Activated naive CD8-positive, alpha-beta T cell treated with anti-CD3 and anti-CD28 coated beads for 36 hours (primary cell): ENCODE results near the gene DNM1L. TPM values are rescaled to one million over a fixed set of nuclear protein-coding genes. Genes with fewer than 3 reads are reported as not detected.

ENCODE experiments used
- DNase-seq: peaks from one replicate; pipeline ENCODE4 v3.0.0; 2021
- H3K27ac Mint-ChIP-seq: one replicate; pipeline ENCODE4 v1.8.0; 2022; ENCODE audit warnings: mild to moderate bottlenecking, moderate library complexity, mixed read lengths
- H3K27me3 Mint-ChIP-seq: one replicate; pipeline ENCODE4 v1.8.0; 2022; ENCODE audit warnings: mild to moderate bottlenecking, mixed read lengths
- H3K36me3 Mint-ChIP-seq: one replicate; pipeline ENCODE4 v1.8.0; 2021; ENCODE audit warnings: mild to moderate bottlenecking, mixed read lengths
- H3K4me1 Mint-ChIP-seq: one replicate; pipeline ENCODE4 v1.8.0; 2021; ENCODE audit warnings: mixed read lengths
- H3K4me3 Mint-ChIP-seq: one replicate; pipeline ENCODE4 v1.8.0; 2022; ENCODE audit warnings: mild to moderate bottlenecking, moderate library complexity, mixed read lengths
- H3K9me3 Mint-ChIP-seq: one replicate; pipeline ENCODE4 v1.8.0; 2022; ENCODE audit warnings: mixed read lengths
- total RNA-seq, 2 experiments: library from RNA; stranded (reverse); gene quantifications; one replicate each; pipeline ENCODE4 v1.2.3, GENCODE V29; 2021

DNM1L gene
- total RNA-seq, 2 experiments from 2014 or later, result 60.4 to 66.1 TPM

DNA sequence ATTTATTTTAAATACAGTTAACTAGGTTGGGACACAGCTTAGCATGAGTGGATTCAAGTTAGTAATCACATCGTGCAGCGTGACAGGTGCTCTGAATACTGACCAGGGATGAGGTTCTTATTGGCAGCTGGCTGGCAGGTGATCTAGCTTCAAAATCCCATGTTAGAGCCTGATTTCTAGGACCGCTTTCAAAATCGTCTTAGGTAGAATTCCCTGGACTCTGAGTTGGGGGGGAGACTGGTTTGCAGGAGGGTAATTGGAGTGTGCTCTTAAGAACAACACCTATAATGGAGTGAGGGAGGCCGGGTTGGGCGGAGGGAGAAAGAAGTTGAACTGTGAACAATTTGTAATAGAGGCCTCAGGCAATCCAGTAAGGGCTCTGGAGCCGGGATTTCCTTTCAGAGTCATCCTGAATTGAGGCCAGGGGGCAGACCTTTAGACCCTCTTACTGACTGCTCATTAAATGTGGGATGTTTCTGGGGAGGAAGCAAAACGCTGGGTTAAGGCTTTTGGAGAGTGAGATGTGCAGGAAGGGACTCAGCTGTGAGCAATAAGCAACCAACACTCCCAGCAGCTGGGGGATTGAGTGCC lies 77.5 kb downstream of the DNM1L start:
- H3K9me3 Mint-ChIP-seq, result no peaks in the 10 kb centered on the region
- peaks cover 20% of the 10 kb centered on the region for H3K4me1 Mint-ChIP-seq
- peaks cover 15% of the 10 kb centered on the region for H3K36me3 Mint-ChIP-seq
- peak overlapping the region; percentile 89 for H3K4me3 Mint-ChIP-seq
- no peak for DNase-seq
- H3K27me3 Mint-ChIP-seq, result no peaks in the 10 kb centered on the region
- H3K27ac Mint-ChIP-seq, result no peak overlapping the region

DNA sequence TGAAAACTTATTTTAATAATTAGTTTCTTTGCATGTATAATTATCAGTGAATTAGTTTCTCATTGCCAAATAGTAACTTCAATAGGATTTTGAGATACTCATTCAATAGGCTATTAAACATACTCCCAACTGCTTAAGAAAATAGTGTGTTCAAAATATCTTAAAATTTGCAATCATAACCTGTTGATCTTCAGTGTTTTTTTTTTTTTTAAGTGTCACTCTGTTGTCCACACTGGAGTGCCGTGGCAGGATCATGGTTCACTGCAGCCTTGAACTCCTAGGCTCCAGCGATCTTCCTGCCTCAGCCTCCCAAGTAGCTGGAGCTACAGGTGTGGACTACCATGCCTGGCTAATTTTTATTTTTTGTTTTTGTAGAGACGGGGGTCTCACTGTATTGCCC lies 78.1 kb downstream of the DNM1L start:
- Mint-ChIP-seq H3K4me1 (peaks cover 20% of the 10 kb centered on the region), H3K36me3 (peaks cover 15% of the 10 kb centered on the region), H3K9me3 (no peaks in the 10 kb centered on the region), H3K27ac (no peak overlapping the region), H3K4me3 (no peak overlapping the region), H3K27me3 (no peaks in the 10 kb centered on the region)
- DNase-seq, result no peak

DNA sequence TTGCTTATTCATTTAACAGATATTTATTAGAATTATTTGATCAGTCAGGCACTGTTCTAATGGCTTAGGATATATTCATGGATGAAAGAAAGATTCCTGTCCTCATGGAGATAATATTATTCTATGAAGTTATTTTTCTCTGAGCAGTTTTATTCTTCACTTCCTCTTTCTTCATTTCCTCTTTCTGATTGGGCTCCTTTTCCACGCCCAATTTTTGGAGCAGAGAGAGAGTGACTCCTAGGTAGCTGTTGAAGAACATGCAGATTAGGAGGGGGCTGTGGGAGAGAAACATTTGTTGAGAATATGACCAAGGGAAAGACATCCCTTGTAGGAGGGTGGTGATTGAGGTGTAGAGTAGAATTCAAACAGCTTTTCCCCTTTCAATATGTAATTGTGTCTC lies 82.6 kb downstream of the DNM1L start:
- Mint-ChIP-seq H3K4me1 (no peaks in the 10 kb centered on the region), H3K9me3 (no peaks in the 10 kb centered on the region), H3K27ac (no peak overlapping the region), H3K4me3 (no peak overlapping the region), H3K36me3 (no peaks in the 10 kb centered on the region), H3K27me3 (no peaks in the 10 kb centered on the region)
- DNase-seq, result no peak

DNA sequence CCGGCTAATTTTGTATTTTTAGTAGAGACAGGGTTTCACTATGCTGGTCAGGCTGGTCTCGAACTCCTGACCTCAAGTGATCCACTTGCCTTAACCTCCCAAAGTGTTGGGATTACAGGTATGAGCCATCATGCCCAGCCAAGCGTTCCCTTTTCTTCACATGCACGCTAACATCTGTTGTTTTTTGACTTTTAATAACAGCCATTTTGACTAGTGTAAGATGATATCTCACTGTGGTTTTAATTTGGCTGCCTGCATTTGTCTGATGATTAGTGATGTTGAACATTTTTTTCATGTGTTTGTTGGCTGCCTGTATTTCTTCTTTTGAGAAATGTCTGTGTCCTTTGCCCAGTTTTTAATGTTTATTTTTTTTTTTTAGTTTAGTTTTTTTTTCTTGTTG lies 86.8 kb downstream of the DNM1L start:
- Mint-ChIP-seq H3K9me3 (no peaks in the 10 kb centered on the region), H3K27ac (no peak overlapping the region), H3K27me3 (peaks cover 7% of the 10 kb centered on the region), H3K4me1 (no peaks in the 10 kb centered on the region), H3K4me3 (no peak overlapping the region), H3K36me3 (no peaks in the 10 kb centered on the region)
- DNase-seq, result no peak

DNA sequence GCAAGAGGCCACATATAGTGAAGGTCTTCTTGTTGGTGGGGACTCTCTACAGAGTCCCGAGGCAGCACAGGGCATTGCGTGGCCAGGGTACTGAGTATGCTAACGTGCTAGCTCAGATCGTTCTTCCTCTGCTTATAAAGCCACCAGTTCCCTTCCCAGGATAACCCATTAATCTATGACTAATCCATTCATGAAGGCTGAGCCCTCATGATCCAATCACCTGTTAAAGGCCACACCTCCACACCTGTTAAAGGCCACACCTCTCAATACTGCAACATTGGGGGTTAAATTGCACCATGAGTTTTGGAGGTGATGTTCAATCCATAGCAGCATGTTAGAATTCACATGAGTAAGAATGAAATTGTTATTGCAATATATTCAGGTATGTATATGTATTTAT lies 89.4 kb downstream of the DNM1L start:
- Mint-ChIP-seq H3K36me3 (no peaks in the 10 kb centered on the region), H3K9me3 (no peaks in the 10 kb centered on the region), H3K4me1 (no peaks in the 10 kb centered on the region), H3K27ac (no peak overlapping the region), H3K4me3 (no peak overlapping the region), H3K27me3 (peaks cover 15% of the 10 kb centered on the region)
- DNase-seq, result no peak

DNA sequence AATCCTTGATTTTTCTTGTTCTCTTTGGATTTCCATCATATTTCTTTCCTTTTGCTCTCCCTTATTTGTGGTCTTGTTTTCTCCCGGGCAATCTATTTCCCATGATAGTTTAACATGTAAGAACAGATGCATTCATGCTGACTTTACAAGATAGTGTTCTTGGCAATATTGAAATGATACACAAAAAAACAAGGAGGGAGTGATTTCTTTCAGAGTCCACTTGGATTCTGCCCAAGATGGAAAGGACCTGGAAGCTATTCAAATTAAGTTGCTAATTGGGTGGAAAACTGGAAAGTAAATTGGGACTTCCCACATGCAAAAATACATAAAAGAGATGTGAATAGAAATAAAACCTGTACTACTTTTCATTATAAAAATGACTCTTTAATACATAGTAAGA lies 91.0 kb downstream of the DNM1L start:
- no peak for DNase-seq
- no peaks in the 10 kb centered on the region for H3K4me1 Mint-ChIP-seq
- no peak overlapping the region for H3K4me3 Mint-ChIP-seq
- H3K9me3 Mint-ChIP-seq, result no peaks in the 10 kb centered on the region
- H3K27ac Mint-ChIP-seq, result no peak overlapping the region
- peaks cover 20% of the 10 kb centered on the region for H3K27me3 Mint-ChIP-seq
- H3K36me3 Mint-ChIP-seq, result no peaks in the 10 kb centered on the region

DNA sequence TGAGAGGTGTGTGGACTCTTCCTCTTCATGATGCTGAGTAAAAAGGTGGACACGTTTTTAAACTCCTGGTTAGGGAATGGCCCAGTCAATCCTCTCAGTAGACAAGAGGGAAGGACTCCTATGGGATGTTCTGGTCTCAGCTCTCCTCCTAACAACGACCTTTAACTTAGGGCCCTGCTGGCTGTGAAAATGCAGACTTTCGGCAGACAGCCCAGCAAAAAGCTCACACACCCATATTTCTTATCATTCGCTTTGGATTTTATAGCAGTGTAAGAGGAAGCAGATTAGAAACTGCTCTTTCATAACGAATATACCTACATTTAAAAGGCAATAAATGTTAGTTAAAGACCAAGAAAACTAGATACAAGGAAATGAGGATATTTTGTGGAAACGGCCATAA lies 94.6 kb downstream of the DNM1L start:
- H3K27me3 Mint-ChIP-seq, result peaks cover 13% of the 10 kb centered on the region
- no peak overlapping the region for H3K4me3 Mint-ChIP-seq
- no peaks in the 10 kb centered on the region for H3K4me1 Mint-ChIP-seq
- H3K9me3 Mint-ChIP-seq, result no peaks in the 10 kb centered on the region
- H3K27ac Mint-ChIP-seq, result no peak overlapping the region
- no peak for DNase-seq
- no peaks in the 10 kb centered on the region for H3K36me3 Mint-ChIP-seq

DNA sequence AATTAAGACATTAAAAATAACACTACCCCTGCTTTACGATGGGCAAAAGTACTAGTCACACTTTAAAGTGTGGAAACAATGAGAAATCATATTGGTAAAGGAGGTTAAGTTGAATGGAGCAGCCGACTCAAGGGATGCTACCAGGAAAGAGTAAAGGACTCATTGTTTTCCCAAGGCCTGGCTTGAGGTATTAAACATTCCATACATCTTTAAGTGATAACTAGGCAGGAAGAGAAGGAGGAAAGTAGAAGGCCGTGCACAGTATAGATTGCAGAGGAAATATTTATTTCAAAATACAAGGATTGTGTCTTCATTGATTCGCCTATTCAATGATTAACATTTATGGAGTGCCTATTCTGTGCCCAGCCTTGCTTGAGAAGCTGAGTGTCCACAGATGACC lies 97.2 kb downstream of the DNM1L start:
- Mint-ChIP-seq H3K27me3 (peaks cover 21% of the 10 kb centered on the region), H3K4me3 (no peak overlapping the region), H3K9me3 (no peaks in the 10 kb centered on the region), H3K4me1 (no peaks in the 10 kb centered on the region), H3K36me3 (no peaks in the 10 kb centered on the region), H3K27ac (no peak overlapping the region)
- no peak for DNase-seq

DNA sequence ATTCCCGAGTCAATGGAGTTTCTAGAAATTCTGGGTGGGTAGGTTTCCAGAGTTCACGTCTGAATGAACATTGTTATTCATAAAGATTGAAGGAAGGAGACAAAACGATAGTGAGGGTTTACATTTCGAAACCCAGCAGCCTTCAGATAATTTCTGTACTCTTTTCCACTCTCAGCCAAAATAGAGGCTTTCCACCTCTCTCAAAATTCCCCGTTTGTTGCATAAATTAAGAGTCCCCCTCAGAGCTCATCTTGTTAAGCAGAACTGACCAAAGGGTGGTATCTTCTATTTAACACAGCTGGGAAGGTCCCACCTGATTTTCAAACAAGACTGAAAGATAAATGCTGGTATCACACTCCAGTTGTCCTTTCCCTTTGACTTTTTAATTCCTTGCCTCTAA lies 98.1 kb downstream of the DNM1L start:
- Mint-ChIP-seq H3K27ac (no peak overlapping the region), H3K36me3 (no peaks in the 10 kb centered on the region), H3K4me1 (no peaks in the 10 kb centered on the region), H3K9me3 (no peaks in the 10 kb centered on the region), H3K27me3 (peaks cover 17% of the 10 kb centered on the region), H3K4me3 (no peak overlapping the region)
- DNase-seq, result no peak

DNA sequence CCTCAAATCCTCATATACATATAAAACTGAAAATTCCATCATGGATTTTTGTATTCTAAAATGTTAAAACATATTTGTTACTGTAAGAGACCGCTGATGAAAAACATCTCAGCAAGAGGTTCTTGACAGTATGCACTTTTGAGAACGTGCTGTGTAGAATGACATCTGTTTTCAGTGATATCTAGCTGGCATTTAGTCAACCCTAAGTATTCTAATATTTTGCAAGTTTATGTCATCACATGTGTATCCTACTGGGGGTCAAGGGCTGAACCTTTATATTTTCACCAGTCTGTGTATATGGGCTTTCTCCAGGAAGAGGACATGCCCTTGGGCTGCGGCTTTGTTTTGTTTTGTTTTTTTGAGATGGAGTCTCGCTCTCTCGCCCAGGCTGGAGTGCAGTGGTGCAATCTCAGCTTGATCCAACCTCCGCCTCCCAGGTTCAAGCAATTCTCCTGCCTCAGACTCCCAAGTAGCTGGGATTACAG lies 98.6 kb downstream of the DNM1L start:
- no peaks in the 10 kb centered on the region for H3K36me3 Mint-ChIP-seq
- peaks cover 13% of the 10 kb centered on the region for H3K27me3 Mint-ChIP-seq
- no peak for DNase-seq
- no peaks in the 10 kb centered on the region for H3K9me3 Mint-ChIP-seq
- no peak overlapping the region for H3K4me3 Mint-ChIP-seq
- H3K4me1 Mint-ChIP-seq, result no peaks in the 10 kb centered on the region
- H3K27ac Mint-ChIP-seq, result no peak overlapping the region

DNA sequence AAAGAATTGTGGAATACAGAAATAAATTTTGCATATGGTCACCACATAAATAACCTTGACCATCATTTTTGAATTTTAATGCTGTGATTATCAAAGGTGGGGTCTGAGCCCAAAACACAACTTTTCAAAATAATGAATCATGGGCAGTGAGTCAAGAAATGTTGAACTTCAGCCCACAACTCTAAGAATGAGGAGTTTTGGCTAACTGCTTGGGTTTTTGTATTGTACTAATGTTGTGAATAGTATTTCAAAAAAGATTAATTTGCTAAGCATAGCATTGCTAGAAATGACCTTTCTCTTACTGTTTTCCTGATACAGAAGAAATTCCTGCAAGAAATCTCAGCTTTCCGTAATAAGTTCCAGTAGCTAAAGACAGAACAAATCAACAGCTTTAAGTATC lies 101.0 kb downstream of the DNM1L start:
- no peak overlapping the region for H3K4me3 Mint-ChIP-seq
- no peaks in the 10 kb centered on the region for H3K9me3 Mint-ChIP-seq
- no peak for DNase-seq
- peaks cover 11% of the 10 kb centered on the region for H3K27me3 Mint-ChIP-seq
- H3K36me3 Mint-ChIP-seq, result no peaks in the 10 kb centered on the region
- no peaks in the 10 kb centered on the region for H3K4me1 Mint-ChIP-seq
- no peak overlapping the region for H3K27ac Mint-ChIP-seq

DNA sequence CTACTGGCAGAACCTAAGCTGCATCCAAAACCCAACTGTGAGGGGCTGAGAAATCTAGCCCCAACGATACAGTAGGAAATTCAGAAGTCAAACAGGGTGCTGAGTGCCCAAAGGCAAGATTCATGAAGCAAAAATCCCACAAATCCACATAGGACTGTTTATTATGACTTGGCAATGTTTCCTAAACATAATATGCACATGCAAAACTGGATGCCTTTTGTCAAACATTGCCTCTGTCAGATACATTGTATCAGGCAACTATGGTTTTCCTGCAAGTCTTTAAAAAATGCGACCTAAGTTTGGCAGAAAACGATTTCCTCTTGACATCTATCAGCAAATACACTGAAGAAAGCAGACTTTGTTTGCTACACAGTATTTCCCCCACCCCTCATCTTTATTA lies 103.9 kb downstream of the DNM1L start:
- Mint-ChIP-seq H3K27ac (no peak overlapping the region), H3K27me3 (peaks cover 20% of the 10 kb centered on the region), H3K36me3 (no peaks in the 10 kb centered on the region), H3K4me3 (no peak overlapping the region), H3K9me3 (no peaks in the 10 kb centered on the region), H3K4me1 (no peaks in the 10 kb centered on the region)
- no peak for DNase-seq

DNA sequence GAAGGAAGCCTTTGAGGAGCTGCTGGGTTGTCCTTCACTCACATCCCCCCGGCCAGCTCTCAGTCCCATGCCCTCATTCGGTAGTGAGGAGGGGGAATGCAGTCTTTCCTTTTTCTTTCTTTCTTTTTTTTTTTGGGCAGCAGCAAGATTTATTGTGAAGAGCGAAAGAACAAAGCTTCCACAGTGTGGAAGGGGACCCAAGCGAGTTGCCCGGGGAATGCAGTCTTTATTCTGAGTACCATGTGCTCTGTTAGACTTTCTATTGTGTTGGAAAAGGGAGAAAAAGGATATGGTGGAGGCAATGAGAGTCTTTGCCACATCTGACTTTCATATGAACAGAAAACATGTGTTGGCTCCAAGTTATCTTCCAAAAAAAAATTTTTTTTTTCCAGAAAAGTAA lies 106.5 kb downstream of the DNM1L start:
- H3K9me3 Mint-ChIP-seq, result no peaks in the 10 kb centered on the region
- DNase-seq, result no peak
- peaks cover 12% of the 10 kb centered on the region for H3K27me3 Mint-ChIP-seq
- no peaks in the 10 kb centered on the region for H3K36me3 Mint-ChIP-seq
- no peaks in the 10 kb centered on the region for H3K4me1 Mint-ChIP-seq
- no peak overlapping the region for H3K27ac Mint-ChIP-seq
- H3K4me3 Mint-ChIP-seq, result no peak overlapping the region

DNA sequence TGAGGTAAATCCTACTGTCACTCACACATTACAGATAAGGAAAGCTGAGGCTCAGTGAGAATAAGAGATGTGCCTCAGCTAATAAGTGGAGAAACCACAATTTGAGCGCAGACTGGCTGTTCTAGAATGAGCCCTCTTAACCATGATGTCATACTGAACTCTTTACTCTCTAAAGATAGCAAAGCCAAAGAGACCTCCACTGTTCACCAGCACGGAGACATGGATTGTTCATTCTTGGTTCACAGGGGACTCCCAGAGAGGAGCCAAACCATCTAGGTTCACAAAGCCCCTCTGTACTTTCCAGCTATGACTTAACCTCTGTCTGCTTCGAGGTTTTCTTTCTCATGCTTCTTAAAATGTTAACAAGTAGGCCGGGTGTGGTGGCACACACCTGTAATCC lies 109.3 kb downstream of the DNM1L start:
- H3K36me3 Mint-ChIP-seq, result no peaks in the 10 kb centered on the region
- no peaks in the 10 kb centered on the region for H3K9me3 Mint-ChIP-seq
- H3K27me3 Mint-ChIP-seq, result peaks cover 12% of the 10 kb centered on the region
- H3K27ac Mint-ChIP-seq, result no peak overlapping the region
- DNase-seq, result no peak
- H3K4me1 Mint-ChIP-seq, result no peaks in the 10 kb centered on the region
- no peak overlapping the region for H3K4me3 Mint-ChIP-seq

DNA sequence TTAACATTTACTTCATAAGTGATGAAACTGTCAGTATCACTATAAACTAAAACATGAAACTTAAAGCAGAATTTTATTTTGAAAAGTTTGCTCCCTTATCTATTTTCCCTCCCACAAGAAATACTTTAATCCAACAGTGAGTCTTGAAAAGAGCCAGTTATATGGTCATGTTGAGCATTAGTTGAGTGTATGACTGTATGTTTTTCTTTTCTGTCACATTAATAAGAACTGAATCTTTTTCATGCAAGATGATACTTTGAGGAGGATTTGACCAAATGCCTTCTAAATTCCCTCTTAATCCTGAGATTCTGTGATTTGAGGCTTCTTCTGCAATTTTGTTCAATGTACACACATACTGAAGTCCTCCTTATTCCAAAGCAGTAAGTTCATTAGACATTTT lies 110.3 kb downstream of the DNM1L start:
- H3K9me3 Mint-ChIP-seq, result no peaks in the 10 kb centered on the region
- peaks cover 9% of the 10 kb centered on the region for H3K27me3 Mint-ChIP-seq
- no peak for DNase-seq
- H3K4me1 Mint-ChIP-seq, result no peaks in the 10 kb centered on the region
- H3K4me3 Mint-ChIP-seq, result no peak overlapping the region
- no peaks in the 10 kb centered on the region for H3K36me3 Mint-ChIP-seq
- no peak overlapping the region for H3K27ac Mint-ChIP-seq

DNA sequence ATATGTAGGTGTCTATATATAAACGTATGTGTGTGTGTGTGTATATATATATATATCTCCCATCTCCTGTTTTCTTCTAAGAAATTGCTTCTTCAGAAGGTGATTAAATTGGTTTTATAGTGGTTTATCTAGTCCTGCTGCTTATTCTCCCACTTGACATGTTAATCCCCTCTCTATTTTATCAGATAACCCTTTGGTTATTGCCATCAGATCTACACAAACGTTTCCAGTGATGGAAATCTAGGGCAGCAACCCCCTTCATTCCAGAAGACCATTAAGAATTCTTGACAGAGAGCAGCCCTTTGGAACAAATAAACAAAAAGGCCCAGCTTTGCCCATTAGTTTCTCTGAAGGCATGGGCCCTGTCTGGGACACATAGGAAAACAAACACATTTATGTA lies 110.8 kb downstream of the DNM1L start:
- H3K36me3 Mint-ChIP-seq, result no peaks in the 10 kb centered on the region
- no peak overlapping the region for H3K4me3 Mint-ChIP-seq
- no peak for DNase-seq
- H3K27me3 Mint-ChIP-seq, result peaks cover 9% of the 10 kb centered on the region
- H3K27ac Mint-ChIP-seq, result no peak overlapping the region
- no peaks in the 10 kb centered on the region for H3K4me1 Mint-ChIP-seq
- H3K9me3 Mint-ChIP-seq, result no peaks in the 10 kb centered on the region

DNA sequence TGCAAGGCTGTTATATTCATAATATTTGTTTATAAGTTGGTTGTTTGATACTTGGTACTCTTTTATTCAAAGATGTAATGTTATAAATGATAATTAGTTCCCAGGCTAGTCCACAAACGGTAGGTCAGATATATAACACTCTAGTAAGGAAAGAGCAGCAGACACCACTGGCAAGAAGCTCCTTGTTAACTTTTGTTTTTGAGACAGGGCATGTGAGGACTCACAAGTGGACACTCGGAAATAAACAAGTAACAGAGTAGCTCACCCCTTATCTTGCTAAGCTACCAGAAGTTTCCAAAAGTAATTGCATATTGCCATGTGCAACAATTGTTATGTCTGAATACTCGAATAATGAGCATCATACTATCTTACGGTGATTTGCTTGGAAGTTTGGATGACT lies 115.2 kb downstream of the DNM1L start:
- Mint-ChIP-seq H3K27ac (no peak overlapping the region), H3K27me3 (no peaks in the 10 kb centered on the region), H3K9me3 (no peaks in the 10 kb centered on the region), H3K4me3 (no peak overlapping the region), H3K4me1 (no peaks in the 10 kb centered on the region), H3K36me3 (no peaks in the 10 kb centered on the region)
- DNase-seq, result no peak
